ENCODE data around the gene MCTP2.

MCTP2 gene

DNA sequence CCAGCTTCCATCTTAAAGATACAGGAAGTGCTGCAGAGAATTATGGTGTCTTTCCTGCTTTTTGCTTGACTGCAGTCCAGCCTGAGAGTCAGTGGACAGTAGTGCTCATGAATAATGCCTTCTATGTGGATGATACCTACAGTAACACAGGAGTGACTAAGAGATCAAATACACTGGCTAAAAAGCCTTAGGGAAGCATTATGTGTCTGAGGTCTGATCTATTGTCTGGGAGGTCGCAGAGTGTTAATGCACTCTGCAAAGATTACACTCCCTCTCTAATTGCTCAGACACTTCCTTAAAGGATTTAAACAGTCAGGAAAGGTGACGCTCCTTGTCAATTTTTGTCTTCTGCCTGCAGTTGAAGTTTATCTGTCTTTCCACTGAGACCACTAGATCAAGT, 183.6 kb downstream of the MCTP2 start:
- Mint-ChIP-seq H3K36me3 (ENCODE audit: low read depth) (no peaks in the 10 kb centered on the region), H3K4me3 (peak overlapping the region in 2 of 3 experiments; percentile 9 to 14), H3K4me1 (peaks cover 68% of the 10 kb centered on the region), H3K27me3 (ENCODE audit: low read depth) (no peaks in the 10 kb centered on the region), H3K27ac (peak overlapping the region; percentile 66 to 94 (median 80)), H3K9me3 (peaks cover 3% of the 10 kb centered on the region)
- no peak for TF ChIP-seq CTCF (IDR thresholded peaks at IDR 0.05; ENCODE audit: unreplicated experiment in 3 of 3)

DNA sequence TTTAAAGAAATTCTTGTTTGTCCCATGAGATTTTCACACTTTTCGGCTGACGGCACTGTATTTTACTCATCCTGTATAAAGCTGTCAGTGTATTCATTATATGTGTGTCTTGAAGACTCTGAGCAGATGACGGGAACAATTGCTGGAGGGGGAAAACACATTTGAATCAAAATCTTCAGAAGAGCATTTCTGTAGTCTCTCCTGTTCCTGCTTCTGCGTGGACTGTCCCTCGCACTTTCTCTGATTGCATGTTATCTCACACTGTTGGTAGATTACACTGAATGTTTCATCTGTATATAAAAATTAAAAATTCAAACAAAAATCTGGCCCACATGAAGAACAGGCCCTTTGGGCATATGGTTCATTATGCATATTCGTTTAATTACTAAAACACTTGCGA, 184.9 kb downstream of the MCTP2 start:
- Mint-ChIP-seq H3K36me3 (ENCODE audit: low read depth) (no peaks in the 10 kb centered on the region), H3K27ac (peak overlapping the region; percentile 66 to 94 (median 80)), H3K4me1 (peaks cover 65% of the 10 kb centered on the region), H3K4me3 (no peak overlapping the region), H3K27me3 (ENCODE audit: low read depth) (no peaks in the 10 kb centered on the region), H3K9me3 (peaks cover 11% of the 10 kb centered on the region)
- no peak for TF ChIP-seq CTCF (IDR thresholded peaks at IDR 0.05; ENCODE audit: unreplicated experiment in 3 of 3)

- Mint-ChIP-seq H3K36me3 (ENCODE audit: low read depth) (no peaks in the 10 kb centered on the region), H3K4me1 (peaks cover 59% of the 10 kb centered on the region), H3K4me3 (peak overlapping the region in 1 of 3 experiments; percentile 2), H3K9me3 (peaks cover 15% of the 10 kb centered on the region), H3K27me3 (ENCODE audit: low read depth) (peaks cover under 1% of the 10 kb centered on the region), H3K27ac (peak overlapping the region; percentile 66 to 94 (median 80))
- TF ChIP-seq CTCF (IDR thresholded peaks at IDR 0.05; ENCODE audit: unreplicated experiment in 3 of 3), result no peak
These were observed 185.5 kb downstream of the MCTP2 start for GRCh38 chr15:94416820-94417219.

DNA sequence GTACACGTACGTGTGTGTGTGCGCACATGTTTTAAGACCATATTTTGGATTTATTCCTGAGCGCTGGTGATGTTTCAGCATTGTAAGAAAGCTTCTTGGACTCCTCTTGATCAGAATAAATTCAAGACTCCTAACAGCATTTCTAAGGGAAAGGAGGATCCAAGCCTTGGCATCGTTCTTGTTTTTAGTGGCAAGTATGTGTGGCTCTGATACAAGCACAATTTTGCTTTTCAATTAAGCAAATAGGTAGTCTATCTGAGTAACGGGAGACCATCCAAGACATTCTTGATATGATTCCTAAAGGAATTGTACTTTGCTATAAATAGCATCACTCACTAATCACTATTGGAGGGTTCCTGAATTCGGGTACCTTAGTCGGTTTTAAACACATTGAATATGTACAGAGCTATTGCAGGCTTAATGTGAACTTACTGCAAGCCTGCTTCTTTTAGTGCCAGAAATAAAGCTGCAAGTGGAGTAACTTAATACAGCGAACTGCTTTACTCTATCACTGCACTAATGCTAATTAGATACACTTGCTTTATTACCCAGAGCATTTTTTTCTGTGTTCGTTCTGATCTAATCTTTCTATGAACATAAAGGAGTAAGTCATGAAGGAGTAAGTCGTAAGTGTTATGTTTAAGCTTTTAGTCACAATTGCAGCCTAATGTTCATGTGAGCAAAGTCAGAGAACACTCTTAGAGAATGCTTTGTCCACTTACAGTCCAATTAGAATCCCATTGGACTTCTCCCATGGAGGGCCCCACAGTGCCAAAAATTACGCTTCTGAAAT, 186.3 kb downstream of the MCTP2 start:
- H3K27me3 Mint-ChIP-seq (ENCODE audit: low read depth), result peaks cover 3% of the 10 kb centered on the region
- H3K4me1 Mint-ChIP-seq, result peaks cover 51% of the 10 kb centered on the region
- H3K27ac Mint-ChIP-seq, result peak overlapping the region; percentile 72 to 94 (median 80)
- TF ChIP-seq CTCF (IDR thresholded peaks at IDR 0.05; ENCODE audit: unreplicated experiment in 3 of 3), result no peak
- H3K4me3 Mint-ChIP-seq, result peak overlapping the region in 1 of 3 experiments; percentile 29
- H3K9me3 Mint-ChIP-seq, result peaks cover 22% of the 10 kb centered on the region
- peaks cover 3% of the 10 kb centered on the region for H3K36me3 Mint-ChIP-seq (ENCODE audit: low read depth)

- H3K4me3 Mint-ChIP-seq, result no peak overlapping the region
- peaks cover 23% of the 10 kb centered on the region for H3K9me3 Mint-ChIP-seq
These were observed 190.3 kb downstream of the MCTP2 start for GRCh38 chr15:94421706-94422105.

More at GRCh38 chr15:94421706-94422105, 190.3 kb downstream of the MCTP2 start:
- Mint-ChIP-seq H3K27me3 (ENCODE audit: low read depth) (peaks cover 3% of the 10 kb centered on the region), H3K4me1 (peaks cover 18% of the 10 kb centered on the region), H3K27ac (no peak overlapping the region), H3K36me3 (ENCODE audit: low read depth) (peaks cover 4% of the 10 kb centered on the region)
- TF ChIP-seq CTCF (IDR thresholded peaks at IDR 0.05; ENCODE audit: unreplicated experiment in 3 of 3), result no peak

Measured in nephron (organoid).